SHP77 (cell line): ENCODE results near the gene SACS.

Source experiments
- DNase-seq, 2 experiments: peaks; one replicate each; lab custom pipeline; 2025; lab: John Stamatoyannopoulos, UW

The SACS gene, protein sequence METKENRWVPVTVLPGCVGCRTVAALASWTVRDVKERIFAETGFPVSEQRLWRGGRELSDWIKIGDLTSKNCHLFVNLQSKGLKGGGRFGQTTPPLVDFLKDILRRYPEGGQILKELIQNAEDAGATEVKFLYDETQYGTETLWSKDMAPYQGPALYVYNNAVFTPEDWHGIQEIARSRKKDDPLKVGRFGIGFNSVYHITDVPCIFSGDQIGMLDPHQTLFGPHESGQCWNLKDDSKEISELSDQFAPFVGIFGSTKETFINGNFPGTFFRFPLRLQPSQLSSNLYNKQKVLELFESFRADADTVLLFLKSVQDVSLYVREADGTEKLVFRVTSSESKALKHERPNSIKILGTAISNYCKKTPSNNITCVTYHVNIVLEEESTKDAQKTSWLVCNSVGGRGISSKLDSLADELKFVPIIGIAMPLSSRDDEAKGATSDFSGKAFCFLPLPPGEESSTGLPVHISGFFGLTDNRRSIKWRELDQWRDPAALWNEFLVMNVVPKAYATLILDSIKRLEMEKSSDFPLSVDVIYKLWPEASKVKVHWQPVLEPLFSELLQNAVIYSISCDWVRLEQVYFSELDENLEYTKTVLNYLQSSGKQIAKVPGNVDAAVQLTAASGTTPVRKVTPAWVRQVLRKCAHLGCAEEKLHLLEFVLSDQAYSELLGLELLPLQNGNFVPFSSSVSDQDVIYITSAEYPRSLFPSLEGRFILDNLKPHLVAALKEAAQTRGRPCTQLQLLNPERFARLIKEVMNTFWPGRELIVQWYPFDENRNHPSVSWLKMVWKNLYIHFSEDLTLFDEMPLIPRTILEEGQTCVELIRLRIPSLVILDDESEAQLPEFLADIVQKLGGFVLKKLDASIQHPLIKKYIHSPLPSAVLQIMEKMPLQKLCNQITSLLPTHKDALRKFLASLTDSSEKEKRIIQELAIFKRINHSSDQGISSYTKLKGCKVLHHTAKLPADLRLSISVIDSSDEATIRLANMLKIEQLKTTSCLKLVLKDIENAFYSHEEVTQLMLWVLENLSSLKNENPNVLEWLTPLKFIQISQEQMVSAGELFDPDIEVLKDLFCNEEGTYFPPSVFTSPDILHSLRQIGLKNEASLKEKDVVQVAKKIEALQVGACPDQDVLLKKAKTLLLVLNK (N-terminal part only)

DNA sequence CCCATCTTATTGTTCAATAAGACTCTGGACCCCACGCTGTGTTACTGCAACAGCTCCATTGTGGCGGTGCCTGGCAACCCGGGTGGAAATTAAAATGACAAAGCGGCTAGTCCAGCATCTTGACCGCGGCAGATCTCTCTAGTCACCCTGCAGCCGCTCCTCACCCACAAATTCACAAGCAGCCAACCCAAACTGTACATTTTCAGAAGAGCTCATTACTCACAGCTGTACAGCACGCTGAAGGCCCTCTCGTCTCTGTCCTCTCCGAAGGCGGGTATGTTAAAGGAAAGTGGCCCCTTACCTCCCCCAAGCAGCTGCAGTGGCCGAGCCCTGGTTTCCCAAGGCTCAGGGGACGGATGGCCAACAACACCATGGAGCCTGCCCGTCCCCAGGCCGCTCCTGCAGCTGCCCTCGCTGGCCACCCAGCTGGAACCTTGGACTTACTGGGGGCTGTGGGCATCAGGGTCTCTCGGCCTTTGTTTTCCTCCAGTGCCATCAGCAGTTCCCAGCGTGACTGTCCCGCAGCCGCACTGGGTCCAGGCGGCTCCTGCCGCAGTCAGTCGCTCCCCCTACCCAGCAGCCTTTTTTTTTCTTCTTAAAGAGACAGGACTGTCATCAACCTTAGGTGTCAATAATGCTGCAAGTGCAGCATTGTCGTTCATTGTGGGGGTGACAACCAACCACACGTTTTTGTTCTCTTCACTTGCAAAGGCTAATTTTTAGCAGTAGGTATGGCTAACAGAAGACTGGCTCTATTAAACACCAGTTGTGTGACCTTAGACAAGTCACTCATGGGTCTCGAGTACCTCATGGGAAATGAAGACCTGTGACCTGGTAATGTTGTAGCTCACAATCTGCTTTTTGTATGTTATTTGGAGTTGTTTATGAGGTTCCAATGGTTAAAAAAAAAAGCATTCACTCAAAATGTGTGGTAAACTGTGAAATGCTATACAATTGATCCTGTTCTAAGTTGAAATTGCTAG lies at the start of gene SACS:
SACS (minus strand) TSS at position 532 of the 983 bp plus-strand sequence. CDS start 22,463 bp downstream, outside the sequence.
- peak; percentile 50 to 66 for DNase-seq

DNA sequence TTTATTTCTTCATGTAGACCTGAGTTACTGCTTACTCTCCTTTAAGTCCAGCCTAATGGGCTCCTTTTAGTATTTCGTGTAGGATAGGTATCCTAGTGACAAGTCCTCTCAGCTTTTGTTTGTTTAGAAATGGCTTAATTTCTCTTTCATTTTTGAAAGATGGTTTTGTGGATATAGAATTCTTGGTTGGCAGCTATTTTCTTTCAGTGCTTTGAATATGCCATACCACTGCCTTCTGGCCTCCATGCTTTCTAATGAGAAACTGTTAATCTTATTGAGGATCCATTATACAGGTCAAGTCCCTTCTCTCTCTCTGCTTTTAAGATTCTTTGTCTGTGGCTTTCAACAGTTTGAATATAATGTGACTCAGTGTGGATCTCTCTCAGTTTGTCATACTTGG lies 46.8 kb upstream of the SACS start:
- DNase-seq: no peak

DNA sequence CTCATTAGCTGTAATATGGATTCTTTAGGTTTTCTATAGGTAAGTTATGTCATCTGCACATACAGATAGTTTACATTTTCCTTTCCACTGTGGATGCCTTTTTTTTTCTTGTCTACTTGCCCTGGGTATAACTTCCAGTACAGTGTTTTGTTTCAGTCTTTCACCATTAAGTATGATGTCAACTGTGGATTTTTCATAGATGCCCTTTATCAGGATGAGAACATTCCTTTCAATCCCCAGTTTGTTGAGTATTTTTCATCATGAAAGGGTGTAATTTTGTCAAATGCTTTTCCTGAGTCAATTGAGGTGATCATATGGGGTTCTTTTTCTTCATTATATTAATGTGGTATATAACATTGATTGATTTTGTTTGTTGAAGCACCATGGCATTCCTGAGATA lies 43.6 kb upstream of the SACS start:
- no peak for DNase-seq

DNA sequence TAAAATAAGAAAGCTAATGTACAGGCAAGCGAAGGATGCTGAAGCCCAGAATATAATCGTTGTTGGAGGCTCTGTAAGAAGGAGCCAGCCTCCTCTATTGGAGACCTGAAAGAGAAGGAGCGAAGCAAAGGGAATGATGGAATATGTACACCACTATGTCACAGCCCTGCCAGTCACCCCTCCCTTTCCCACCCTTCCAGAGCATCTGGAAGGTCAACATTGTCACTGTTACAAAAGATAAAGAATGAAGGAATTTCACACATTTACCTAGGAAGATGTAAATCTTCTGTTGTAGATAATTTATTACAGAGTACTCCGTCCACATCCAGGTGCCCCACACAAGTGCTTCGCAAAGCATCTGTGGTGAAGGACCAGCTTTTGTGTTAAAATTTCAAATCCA lies 39.7 kb upstream of the SACS start:
- no peak for DNase-seq

DNA sequence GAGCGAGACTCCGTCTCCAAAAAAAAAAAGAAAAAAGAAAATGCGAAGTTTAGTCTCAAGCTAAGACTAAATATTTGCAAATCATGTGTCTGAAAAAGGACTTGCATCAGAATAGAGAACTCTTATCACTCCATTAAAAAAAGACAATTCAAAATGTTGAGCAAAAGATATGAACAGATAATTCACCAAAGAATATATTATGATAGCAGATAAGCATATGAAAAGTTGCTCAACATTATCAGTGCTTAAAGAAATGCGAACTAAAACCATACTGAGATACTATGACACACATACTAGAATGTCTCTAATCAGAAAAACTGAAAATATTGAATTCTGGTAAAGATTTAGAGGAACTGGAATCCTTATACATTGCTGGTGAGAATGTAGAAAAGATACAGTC lies 38.7 kb upstream of the SACS start:
- DNase-seq: no peak

DNA sequence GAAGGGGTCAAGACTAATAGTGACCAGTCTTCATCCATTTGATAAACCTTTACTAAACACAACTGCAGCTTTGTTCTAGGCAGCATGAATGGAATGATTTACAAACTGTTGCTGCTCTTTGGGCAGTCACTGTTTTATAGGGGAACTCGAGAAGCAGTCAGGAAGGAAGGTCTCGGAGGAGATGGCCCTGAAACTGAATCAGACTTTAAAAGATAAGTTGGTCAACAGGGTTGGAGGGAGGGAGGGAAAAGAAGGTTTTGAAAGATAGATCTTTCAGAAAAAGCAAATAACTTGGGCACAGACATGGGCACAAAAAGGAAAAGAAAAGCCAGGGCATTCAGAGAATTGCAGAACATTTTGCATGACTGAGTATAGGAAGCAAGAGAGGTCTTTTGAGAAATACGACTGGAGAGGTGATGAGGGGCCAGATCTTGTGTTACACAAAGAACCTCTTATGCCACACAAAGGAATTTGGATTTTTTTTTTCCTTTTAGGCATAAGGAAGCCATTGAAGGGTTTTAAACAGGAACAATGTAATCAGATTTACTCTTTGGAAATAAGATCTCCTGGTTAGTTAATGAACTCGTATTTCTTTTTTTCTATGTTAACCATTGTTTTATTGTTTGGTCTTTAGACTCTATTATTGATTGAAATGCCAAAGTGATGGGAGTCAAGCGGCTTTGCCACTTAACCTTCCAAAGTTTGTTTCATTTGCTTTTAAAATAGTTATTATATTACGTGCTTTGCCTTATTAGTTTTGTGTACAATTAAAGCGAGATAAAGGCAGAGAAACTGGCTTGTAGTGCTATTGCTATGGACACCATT lies 37.5 kb upstream of the SACS start:
- no peak for DNase-seq

DNA sequence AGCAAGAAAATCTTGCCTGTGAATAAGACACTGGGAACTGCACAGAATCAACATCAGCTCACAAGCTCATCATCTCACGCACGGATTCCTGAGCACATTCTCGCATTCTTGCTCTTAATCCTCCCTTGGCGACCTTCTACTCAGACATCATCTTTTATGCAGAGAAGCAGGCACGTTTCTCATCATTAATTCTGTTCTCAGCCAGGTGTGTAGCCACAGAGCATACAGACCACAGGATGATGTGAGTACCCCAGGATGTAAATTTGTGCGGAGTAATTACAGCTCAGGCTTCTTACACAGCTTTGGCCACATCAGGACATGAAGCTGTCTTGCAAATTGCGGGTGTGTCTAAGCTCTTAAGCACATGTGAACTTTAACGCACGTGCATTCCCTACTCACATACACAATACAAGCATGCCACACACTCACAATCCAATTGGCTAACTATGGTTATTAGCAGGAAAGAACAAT lies 36.5 kb upstream of the SACS start:
- DNase-seq: peak; percentile 36 to 46

DNA sequence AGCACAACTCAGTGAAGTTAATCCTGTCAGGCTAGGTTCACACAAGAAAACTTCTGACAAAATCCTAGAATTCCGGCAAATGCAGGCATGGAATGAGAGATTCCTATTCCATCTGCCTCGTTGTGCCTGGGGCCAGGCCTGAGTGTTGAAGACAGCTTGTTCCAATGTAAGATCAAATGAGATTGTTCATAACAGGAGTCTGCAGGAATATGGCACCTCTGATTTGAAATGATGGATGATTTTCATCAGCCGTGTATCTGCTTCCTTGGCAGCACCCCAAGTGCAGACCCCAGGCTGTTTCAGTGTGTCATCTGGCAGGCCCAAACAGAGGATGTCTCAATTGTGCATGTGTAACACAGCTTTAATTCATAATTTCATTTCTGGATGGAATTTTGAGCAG lies 35.3 kb upstream of the SACS start:
- DNase-seq: peak in 1 of 2 experiments; percentile 22

DNA sequence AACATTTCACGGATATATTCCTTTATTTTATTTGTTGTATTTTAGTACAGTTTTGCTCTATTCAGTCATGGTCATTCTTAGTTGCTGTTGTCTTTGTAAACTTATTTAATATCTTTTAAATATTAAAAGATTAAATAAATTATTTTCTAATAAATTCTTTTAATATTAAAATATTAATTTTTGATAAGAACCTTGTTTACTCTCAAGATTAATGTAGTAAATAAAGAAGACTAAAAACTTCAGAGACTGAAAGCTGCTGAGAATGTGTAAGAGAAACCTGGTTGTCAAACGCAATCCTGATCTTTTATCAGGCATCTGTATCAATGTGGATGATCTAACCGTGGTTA lies 34.4 kb upstream of the SACS start:
- DNase-seq: no peak

DNA sequence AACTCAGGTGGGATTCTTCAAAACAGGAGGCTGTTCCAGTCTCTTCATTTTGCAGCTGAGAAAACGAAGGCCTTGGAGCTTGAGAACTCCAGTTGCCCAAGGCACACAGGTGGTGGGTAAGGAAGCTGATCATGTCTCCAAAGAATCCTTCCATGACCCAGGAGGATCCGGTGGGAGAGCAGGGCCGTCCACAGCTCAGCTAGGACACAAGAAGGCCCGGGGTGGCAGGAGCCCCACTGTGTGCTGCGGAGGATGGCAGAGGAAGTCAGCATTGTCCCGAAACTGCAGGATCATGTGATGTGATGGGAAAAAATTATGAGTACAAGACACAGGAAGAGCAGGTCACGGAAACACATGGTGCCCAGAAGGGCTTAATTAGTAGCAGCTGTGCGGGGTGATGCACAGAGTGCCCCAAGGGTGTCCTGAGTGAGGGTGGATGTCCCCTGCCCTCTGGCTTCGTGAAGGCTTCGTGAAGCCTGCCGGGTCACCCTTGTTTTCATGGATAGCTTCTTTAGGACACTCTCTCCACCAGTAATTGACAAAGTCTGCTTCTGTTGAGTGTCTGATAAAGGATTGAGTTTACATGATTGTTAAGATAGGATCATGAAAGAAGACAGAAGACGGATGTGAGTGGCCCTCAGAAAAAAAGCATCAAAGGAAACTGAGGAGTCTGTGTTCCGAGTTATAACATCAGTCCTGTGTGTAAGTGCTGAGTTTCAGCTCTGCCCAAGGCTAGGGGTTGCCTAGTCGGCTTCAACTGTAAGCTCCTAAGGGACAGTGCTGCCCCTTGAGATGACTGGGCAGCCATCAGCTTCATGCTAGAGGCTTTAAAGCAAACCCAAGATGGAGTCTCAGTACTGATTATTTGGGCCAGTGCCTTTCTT lies 33.8 kb upstream of the SACS start:
- peak; percentile 64 to 73 for DNase-seq

DNA sequence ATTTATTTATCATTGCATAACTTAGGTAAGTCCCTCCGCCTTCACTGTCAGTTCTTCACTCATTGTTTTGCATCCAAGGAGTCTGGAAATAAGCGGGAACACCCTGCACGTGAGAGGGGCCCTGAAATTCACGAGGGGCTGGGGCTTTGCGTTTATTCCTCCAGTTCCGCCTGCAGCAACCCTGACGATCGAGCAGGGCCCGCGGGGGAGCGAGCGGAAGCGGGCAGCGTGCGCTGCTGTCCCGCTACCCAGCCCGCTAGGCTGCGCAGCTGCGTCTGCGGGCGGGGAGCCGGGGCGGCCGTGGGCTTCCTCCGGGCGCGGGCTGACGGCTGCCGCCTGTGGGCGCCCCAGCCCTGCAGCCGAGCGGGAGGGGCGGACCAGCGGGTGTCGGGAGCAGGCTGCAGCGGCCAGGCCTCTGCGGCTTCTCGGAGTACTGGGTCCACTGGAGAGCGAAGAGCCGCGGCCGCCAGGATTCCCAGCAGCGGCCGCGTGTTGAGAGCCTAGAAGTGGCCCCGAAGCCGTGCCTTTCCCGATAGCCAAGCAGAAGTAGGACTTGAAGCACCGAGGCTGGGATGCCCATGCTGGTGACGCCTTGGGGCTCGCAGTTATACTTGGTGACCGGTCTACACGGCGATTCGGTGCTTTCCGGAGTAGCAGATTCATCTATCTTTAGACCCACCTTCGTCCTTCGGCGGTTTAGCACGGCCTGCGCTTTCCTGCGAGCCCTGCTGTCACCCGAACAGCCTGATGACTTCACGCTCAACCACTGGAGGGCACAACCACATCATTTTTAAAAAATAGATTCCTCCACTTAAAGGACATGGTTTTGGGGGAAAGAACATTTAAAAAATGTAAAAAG lies 32.9 kb upstream of the SACS start:
- peak; percentile 80 to 81 for DNase-seq

DNA sequence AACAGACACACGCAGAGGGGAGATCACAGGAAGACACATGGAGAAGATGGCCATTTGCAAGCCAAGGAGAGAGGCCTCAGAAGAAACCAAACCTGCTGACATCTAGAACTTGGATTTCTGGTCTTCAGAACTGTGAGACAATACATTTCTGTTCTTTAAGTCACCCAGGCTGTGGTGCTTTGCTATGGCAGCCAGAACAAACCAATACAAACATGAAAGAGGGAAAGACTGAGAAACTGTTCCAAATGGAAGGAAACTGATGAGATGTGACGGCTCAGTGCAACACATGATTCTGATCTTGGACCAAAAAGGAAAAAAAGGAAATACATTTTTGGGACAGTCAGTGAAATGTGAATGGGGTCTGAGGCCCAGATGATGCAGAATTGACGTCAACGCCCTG lies 30.2 kb upstream of the SACS start:
- no peak for DNase-seq

DNA sequence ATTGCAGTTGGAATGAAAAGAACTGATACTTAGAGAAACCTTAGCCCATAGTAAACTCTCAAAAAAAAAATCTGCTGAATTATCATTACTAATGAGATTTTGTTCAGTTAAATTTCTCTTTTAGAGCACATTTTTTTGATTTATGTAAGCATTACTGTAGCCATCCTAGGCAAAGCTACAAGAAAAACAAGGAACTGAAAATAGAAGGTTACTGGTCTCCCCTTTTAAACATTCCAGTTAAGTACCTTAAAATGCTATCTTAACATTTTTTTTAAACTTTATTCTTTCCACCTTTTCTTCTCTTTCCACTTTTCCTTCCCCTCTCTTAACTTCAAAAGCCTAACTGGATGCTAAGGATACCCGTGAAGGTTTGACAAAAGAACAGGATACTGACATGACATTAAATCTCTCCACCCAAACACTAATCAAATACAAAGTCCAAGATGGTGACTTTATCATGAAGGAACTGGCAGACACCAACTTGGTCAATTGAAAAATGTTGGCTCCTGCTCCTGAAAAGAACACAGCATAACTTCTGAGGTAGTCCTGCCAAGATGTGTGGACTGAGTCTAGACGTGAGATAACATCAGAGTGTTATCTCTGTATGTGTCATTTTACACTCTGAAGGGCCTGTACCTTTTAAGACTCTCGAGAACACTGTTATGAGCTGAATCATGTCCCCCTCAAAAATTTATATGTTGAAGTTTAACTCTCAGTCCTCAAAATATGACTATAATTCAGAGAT lies 29.5 kb upstream of the SACS start:
- DNase-seq: no peak

DNA sequence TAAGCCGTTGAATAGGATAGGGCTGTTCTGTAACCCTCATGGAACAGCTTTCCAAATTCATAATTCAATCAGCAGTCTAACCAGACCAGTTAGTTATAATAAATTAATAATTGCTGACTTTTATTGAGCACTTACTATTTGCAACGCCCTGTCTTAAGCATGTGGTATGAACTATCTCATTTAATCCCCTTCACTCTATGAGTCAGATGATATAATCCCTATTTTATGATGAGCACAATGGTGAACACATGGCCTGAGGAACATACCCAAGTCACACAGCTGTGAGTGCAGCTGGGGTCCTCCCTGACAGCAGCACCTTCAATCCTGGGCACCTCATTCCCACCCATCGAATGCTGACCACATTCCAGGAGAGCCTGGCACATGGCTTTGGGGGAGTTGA lies 28.0 kb upstream of the SACS start:
- no peak for DNase-seq

DNA sequence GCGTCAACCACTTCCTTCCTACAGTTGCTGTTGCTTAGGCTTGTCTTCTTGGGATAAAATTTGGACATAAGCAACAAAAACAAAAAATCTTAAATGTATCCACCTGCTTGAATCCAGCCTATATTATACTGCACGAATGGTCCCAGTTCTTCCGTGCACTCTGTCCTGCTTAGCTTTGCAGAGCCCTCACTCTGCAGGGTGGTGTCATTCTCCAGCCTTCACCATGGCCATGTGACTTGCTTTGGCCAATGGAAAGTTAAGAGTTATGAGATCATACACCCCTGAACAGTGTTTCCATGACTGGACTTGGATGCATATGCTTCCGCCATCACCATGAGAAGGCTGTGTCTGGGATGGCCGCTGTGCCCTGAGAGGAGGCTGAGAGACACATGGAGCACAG lies 27.4 kb upstream of the SACS start:
- no peak for DNase-seq

DNA sequence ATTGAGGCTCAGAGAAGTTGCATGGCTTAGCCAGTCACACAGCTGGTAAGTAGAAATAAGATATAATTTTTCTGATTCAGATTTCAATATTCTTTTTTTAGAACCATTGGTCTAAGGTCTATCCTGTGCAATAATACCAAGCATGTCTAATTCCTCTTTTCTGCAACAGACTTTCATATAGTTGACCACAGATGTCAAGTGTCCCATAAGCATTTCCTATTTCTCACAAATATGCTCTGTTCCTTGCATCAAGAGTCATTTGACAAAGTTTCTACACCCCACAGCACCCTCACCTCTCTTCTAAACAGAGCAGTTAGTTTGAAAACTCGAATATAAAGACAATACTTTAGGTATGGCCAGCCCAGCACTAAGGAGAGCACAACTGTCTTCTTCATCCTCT lies 26.8 kb upstream of the SACS start:
- DNase-seq: no peak

DNA sequence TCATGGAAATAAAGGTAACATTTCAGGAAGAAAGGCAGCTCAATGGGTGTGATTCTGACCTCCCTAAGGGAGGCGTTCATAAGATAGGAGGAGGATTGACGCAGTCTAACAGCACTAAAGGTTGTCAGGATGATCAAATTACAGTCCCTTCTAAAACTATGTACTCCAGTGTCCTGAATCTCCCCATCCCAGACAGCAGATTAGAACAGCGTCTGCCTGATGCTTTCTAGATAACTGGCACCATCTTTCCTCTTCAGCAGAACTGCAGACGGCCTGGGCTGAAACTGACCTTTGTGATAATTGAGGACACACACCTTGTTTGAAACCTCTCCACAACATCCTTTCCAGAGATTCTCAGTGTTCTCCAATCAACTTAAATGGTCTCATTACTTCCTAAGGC lies 25.5 kb upstream of the SACS start:
- no peak for DNase-seq
